Ureter (tissue), 1 donor: ENCODE results near the gene BUB3. TPM values are rescaled to one million over a fixed set of nuclear protein-coding genes. Genes with fewer than 3 reads are reported as not detected.

Experiments used
- DNase-seq: peaks from one replicate; pipeline ENCODE4 v3.0.0-alpha.2; 2020; ENCODE audit warnings: low spot score
- total RNA-seq: library from RNA; stranded (reverse); gene quantifications from one replicate; pipeline ENCODE4 v1.2.4, GENCODE V29; 2023
- donor health status: DM: yes; HTN: yes; CAD: no.

BUB3 gene
- 72.5 TPM for total RNA-seq

GRCh38 chr10:123154092-123154710 is at the start of gene BUB3:
Gene BUB3, plus strand, starts transcription at chr10:123154402. Its CDS starts 516 bp downstream, at chr10:123154918.
- peak; percentile 99 for DNase-seq

- DNase-seq = no peak
These were observed 44.7 kb upstream of the BUB3 start for GRCh38 chr10:123109466-123109865.

GRCh38 chr10:123117644-123118417 is 36.4 kb upstream of the BUB3 start:
- DNase-seq = no peak

- DNase-seq = no peak
These were observed 35.1 kb upstream of the BUB3 start for GRCh38 chr10:123119081-123119480.

GRCh38 chr10:123126246-123126645 is 28.0 kb upstream of the BUB3 start:
- no peak for DNase-seq

- no peak for DNase-seq
These were observed 24.5 kb upstream of the BUB3 start for GRCh38 chr10:123129618-123130271.

GRCh38 chr10:123132576-123133477 is 21.4 kb upstream of the BUB3 start:
- DNase-seq = peak; percentile 89

- DNase-seq = no peak
These were observed 20.5 kb upstream of the BUB3 start for GRCh38 chr10:123133541-123134342.

GRCh38 chr10:123134343-123134914 is 19.8 kb upstream of the BUB3 start:
- no peak for DNase-seq

GRCh38 chr10:123134915-123135414 is 19.2 kb upstream of the BUB3 start:
- no peak for DNase-seq

- DNase-seq = no peak
These were observed 18.6 kb upstream of the BUB3 start, which contains the start of gene HMX3 for GRCh38 chr10:123135415-123136141. Gene HMX3, plus strand, starts transcription at chr10:123135970. Its CDS starts 81 bp downstream, at chr10:123136051.

- DNase-seq = no peak
These were observed 17.9 kb upstream of the BUB3 start for GRCh38 chr10:123136221-123136805.

- DNase-seq = no peak
These were observed 17.2 kb upstream of the BUB3 start for GRCh38 chr10:123136806-123137642.

GRCh38 chr10:123139165-123139520 is 15.1 kb upstream of the BUB3 start:
- DNase-seq = no peak

- DNase-seq = no peak
These were observed 14.6 kb upstream of the BUB3 start for GRCh38 chr10:123139521-123140163.

- DNase-seq = no peak
These were observed 13.8 kb upstream of the BUB3 start for GRCh38 chr10:123140164-123140982.

- no peak for DNase-seq
These were observed 13.2 kb upstream of the BUB3 start for GRCh38 chr10:123140983-123141390.
